Trophoblast cell (in vitro differentiated cells and primary cell): ENCODE data around the gene KCNJ10.

Source experiments
- DNase-seq, 2 donors: peaks; one replicate each; pipeline ENCODE4 v3.0.0-alpha.2; 2016
- H2AFZ ChIP-seq: 2 replicates; pipeline ENCODE4 v1.6.1; 2013; ENCODE audit warnings: low read length, moderate library complexity, mild to moderate bottlenecking; ENCODE audit not compliant: insufficient read depth, poor library complexity
- H2AK5ac ChIP-seq: 2 replicates; pipeline ENCODE4 v1.6.1; 2013; ENCODE audit warnings: mild to moderate bottlenecking, low read length
- H2BK120ac ChIP-seq: 2 replicates; pipeline ENCODE4 v1.6.1; 2013; ENCODE audit warnings: low read length, mild to moderate bottlenecking, moderate library complexity; ENCODE audit not compliant: insufficient read depth, poor library complexity
- H2BK12ac ChIP-seq: 2 replicates; pipeline ENCODE4 v1.6.1; 2013; ENCODE audit warnings: mild to moderate bottlenecking, low read length, moderate library complexity
- H2BK5ac ChIP-seq: 2 replicates; pipeline ENCODE4 v1.6.1; 2013; ENCODE audit warnings: low read length, low read depth, moderate library complexity, mild to moderate bottlenecking; ENCODE audit not compliant: poor library complexity
- H3K14ac ChIP-seq: 2 replicates; pipeline ENCODE4 v1.6.1; 2013; ENCODE audit warnings: mild to moderate bottlenecking, low read length
- H3K18ac ChIP-seq: 2 replicates; pipeline ENCODE4 v1.6.1; 2013; ENCODE audit warnings: mild to moderate bottlenecking, low read length
- H3K23ac ChIP-seq: 2 replicates; pipeline ENCODE4 v1.6.1; 2013; ENCODE audit warnings: low read length
- H3K27ac ChIP-seq: 2 replicates; pipeline ENCODE4 v1.5.1; 2013; ENCODE audit warnings: low read depth, mild to moderate bottlenecking, inconsistent platforms, low read length, moderate library complexity
- H3K27me3 ChIP-seq: 2 replicates; pipeline ENCODE4 v1.6.1; 2013; ENCODE audit warnings: inconsistent platforms, mild to moderate bottlenecking, low read length, moderate library complexity; ENCODE audit not compliant: insufficient read depth
- H3K36me3 ChIP-seq, 2 experiments: 1 replicate in 1 of 2; 2 replicates in 1 of 2; pipeline ENCODE4 v1.6.1; 2013; ENCODE audit warnings: low read length in 2 of 2, mild to moderate bottlenecking in 2 of 2, moderate library complexity in 1 of 2; ENCODE audit not compliant: insufficient read depth in 2 of 2, control insufficient read depth in 1 of 2
- H3K4ac ChIP-seq: 2 replicates; pipeline ENCODE4 v1.6.1; 2013; ENCODE audit warnings: low read depth, mild to moderate bottlenecking, low read length, moderate library complexity
- H3K4me1 ChIP-seq, 2 experiments: 1 replicate in 1 of 2; 2 replicates in 1 of 2; pipeline ENCODE4 v1.6.1; 2013; ENCODE audit warnings: low read length in 2 of 2, mild to moderate bottlenecking in 2 of 2, moderate library complexity in 1 of 2; ENCODE audit not compliant: insufficient read depth in 2 of 2, control insufficient read depth in 1 of 2
- H3K4me2 ChIP-seq: 2 replicates; pipeline ENCODE4 v1.6.1; 2013; ENCODE audit warnings: inconsistent platforms, mild to moderate bottlenecking, low read length, moderate library complexity
- H3K4me3 ChIP-seq: 2 replicates; pipeline ENCODE4 v1.5.1; 2013; ENCODE audit warnings: mild to moderate bottlenecking, low read depth, low read length, inconsistent platforms
- H3K79me1 ChIP-seq: one replicate; pipeline ENCODE4 v1.6.1; 2013; ENCODE audit warnings: low read length
- H3K79me2 ChIP-seq: 2 replicates; pipeline ENCODE4 v1.6.1; 2013; ENCODE audit warnings: low read length, mild to moderate bottlenecking; ENCODE audit not compliant: control insufficient read depth, insufficient read depth, poor library complexity
- H3K9ac ChIP-seq: 2 replicates; pipeline ENCODE4 v1.6.1; 2013; ENCODE audit warnings: mild to moderate bottlenecking, low read length
- H3K9me3 ChIP-seq: 2 replicates; pipeline ENCODE4 v1.6.1; 2013; ENCODE audit warnings: low read depth, mild to moderate bottlenecking, control low read depth, inconsistent platforms, low read length; ENCODE audit not compliant: insufficient read depth
- H4K12ac ChIP-seq: 2 replicates; pipeline ENCODE4 v1.6.1; 2013; ENCODE audit warnings: low read depth, mild to moderate bottlenecking, low read length, moderate library complexity
- H4K8ac ChIP-seq: 2 replicates; pipeline ENCODE4 v1.6.1; 2013; ENCODE audit warnings: low read depth, mild to moderate bottlenecking, low read length, moderate library complexity
- H4K91ac ChIP-seq: one replicate; pipeline ENCODE4 v1.6.1; 2013; ENCODE audit warnings: low read depth, mild to moderate bottlenecking, low read length, moderate library complexity
- WGBS: extraction: QIAGEN DNeasy Blood & Tissue Kit; methylation state at CpG from one replicate; pipeline ENCODE4 v1.1.7; 2013; ENCODE audit warnings: missing lambda C conversion rate; ENCODE audit not compliant: insufficient read length, insufficient coverage; ENCODE audit errors: extremely low coverage; 5-methylcytosine and 5-hydroxymethylcytosine counted together

The KCNJ10 gene

DNA sequence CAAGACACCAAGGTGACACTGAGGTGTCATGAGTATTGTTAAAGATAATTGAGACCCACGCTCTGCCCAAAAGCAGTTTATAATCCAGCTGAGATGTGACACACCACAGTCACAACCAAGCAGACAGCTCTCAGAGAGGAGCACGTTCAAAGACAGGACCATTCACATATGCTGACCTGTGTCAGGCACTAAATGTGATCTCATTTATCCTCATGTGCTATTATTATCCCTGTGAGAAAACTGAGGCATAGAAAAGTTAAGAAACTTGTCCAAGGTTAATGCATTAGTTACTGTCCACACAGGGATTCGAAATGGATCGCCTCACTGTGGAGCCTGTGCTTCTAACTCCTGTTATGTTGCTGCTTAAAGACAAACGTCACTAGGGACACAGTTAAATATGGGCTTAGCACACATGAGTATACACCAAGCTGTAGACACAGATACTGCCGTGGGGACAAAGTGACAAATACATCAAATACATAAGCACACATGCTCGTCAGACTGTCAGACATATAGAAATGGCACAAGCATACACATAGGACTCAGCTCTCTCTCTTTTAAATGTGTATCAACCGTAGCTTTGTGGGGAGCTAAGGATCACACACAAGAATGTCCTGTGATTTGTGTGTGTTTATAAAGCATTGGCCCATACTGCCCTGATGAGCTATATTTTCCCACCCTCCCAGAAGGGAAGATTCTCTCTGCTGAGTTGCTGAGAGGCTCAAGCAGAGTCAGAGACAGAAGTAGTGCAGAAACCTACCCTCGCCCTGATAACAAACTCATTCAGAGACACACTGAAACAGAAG is 32.0 kb upstream of the KCNJ10 start:
- H3K79me1 ChIP-seq = peaks cover 2% of the 10 kb centered on the region
- no peak overlapping the region for H2AK5ac ChIP-seq
- H3K36me3 ChIP-seq = no peaks in the 10 kb centered on the region
- H4K8ac ChIP-seq = no peak overlapping the region
- no peak overlapping the region for H2AFZ ChIP-seq
- no CpG with 5 or more reads among the region's 9 CpGs for WGBS
- DNase-seq = no peak
- no peaks in the 10 kb centered on the region for H3K27me3 ChIP-seq
- no peak overlapping the region for H3K4ac ChIP-seq
- H3K4me2 ChIP-seq = no peak overlapping the region
- no peak overlapping the region for H3K4me3 ChIP-seq
- no peak overlapping the region for H2BK12ac ChIP-seq
- H3K23ac ChIP-seq = no peak overlapping the region
- no peak overlapping the region for H3K18ac ChIP-seq
- H4K91ac ChIP-seq = no peak overlapping the region
- H3K4me1 ChIP-seq = peaks cover 13% of the 10 kb centered on the region in 2 experiments
- no peak overlapping the region for H3K27ac ChIP-seq
- H2BK5ac ChIP-seq = no peak overlapping the region
- no peak overlapping the region for H3K9ac ChIP-seq
- no peak overlapping the region for H4K12ac ChIP-seq
- H3K14ac ChIP-seq = no peak overlapping the region
- no peak overlapping the region for H2BK120ac ChIP-seq
- H3K9me3 ChIP-seq = no peaks in the 10 kb centered on the region
- no peaks in the 10 kb centered on the region for H3K79me2 ChIP-seq

DNA sequence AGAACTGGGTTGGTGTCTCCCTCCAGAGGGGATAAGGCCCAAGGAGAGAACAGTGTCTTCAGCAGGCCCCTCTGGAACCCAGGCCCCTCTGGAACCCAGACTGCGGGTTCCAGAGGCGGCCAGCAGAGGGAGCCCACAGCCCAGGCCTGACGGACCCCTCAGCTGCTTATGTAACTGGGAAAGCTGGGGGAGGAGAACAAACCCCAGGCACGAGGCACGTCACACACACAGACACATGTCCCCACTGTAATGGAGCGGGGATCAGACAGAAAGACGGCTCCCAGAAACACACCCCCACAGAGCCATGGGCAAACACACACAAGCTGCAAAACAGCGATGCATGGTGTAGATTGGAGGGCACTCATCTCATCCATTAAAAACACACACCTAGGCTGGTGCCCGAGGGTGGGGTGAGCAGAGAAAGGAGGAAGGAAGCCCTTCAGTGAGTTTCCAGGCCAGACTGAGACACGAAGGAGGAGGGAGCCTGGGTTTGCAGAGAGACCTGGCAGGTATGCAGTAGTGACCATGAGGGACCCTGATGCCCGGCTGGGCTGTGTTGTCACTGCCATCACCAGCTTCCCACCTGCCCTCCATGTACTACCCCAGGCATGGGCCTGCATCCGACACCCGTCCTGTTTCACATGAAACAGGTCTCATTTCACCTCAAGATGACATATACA is 31.2 kb upstream of the KCNJ10 start:
- H3K14ac ChIP-seq = no peak overlapping the region
- no peak overlapping the region for H3K23ac ChIP-seq
- no peak overlapping the region for H2AK5ac ChIP-seq
- H2AFZ ChIP-seq = no peak overlapping the region
- H2BK120ac ChIP-seq = no peak overlapping the region
- H3K4me1 ChIP-seq = peaks cover 18 to 20% of the 10 kb centered on the region in 2 experiments
- H3K18ac ChIP-seq = no peak overlapping the region
- peak overlapping the region; percentile 14 for H3K4me3 ChIP-seq
- H4K12ac ChIP-seq = no peak overlapping the region
- H3K79me2 ChIP-seq = no peaks in the 10 kb centered on the region
- no peak overlapping the region for H4K91ac ChIP-seq
- H3K4me2 ChIP-seq = peak overlapping the region; percentile 43
- no peak overlapping the region for H3K4ac ChIP-seq
- no peak overlapping the region for H4K8ac ChIP-seq
- DNase-seq = peak; percentile 33 to 73
- peaks cover 2% of the 10 kb centered on the region for H3K79me1 ChIP-seq
- no peaks in the 10 kb centered on the region for H3K9me3 ChIP-seq
- no peak overlapping the region for H2BK12ac ChIP-seq
- no peak overlapping the region for H3K9ac ChIP-seq
- H3K27ac ChIP-seq = no peak overlapping the region
- H3K36me3 ChIP-seq = no peaks in the 10 kb centered on the region
- no peaks in the 10 kb centered on the region for H3K27me3 ChIP-seq
- no peak overlapping the region for H2BK5ac ChIP-seq
- no CpG with 5 or more reads among the region's 13 CpGs for WGBS

DNA sequence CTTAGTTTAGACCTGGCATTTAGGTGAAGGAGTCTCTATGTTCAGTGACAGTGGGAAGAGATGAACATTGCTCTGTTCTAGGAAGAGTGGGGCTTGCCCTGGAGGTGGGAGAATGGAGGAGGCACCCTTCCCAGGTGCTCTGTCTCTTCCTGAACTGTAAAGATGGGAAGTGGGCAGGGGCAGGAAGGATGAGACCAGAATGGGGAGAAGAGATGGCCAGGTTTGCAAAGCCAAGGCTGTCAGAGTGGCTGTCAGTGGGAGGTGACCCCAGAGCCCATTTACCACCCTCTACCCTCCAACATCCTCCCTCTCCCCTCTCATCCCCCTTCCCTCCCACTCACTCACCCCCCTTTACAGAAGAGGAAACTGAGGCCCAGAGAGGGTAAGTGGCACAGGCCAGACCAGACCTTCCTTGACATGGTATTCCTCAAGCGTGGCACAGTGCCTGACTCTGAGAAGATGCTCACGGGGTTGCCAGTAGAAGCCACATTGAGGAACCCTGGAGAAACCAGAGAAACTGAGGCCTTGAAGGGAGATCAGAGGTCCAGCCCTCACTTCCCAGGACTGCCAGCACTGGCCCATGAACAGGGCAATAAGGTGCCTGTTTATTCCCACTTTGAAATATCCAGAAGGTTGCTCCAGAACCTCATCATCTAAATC is 29.9 kb upstream of the KCNJ10 start:
- Histone ChIP-seq H3K27ac (no peak overlapping the region), H2BK5ac (no peak overlapping the region), H2BK120ac (no peak overlapping the region), H4K8ac (no peak overlapping the region), H4K12ac (no peak overlapping the region), H3K4me1 (peaks cover 18 to 20% of the 10 kb centered on the region in 2 experiments), H3K9me3 (peaks cover 2% of the 10 kb centered on the region), H3K4ac (no peak overlapping the region), H3K23ac (no peak overlapping the region), H2AFZ (no peak overlapping the region), H3K9ac (no peak overlapping the region), H3K36me3 (no peaks in the 10 kb centered on the region), H3K4me2 (no peak overlapping the region), H4K91ac (no peak overlapping the region), H3K18ac (no peak overlapping the region), H3K4me3 (no peak overlapping the region), H2AK5ac (no peak overlapping the region), H3K79me2 (no peaks in the 10 kb centered on the region), H2BK12ac (no peak overlapping the region), H3K27me3 (no peaks in the 10 kb centered on the region), H3K79me1 (peaks cover 2% of the 10 kb centered on the region), H3K14ac (no peak overlapping the region)
- WGBS = no CpG with 5 or more reads among the region's 2 CpGs
- no peak for DNase-seq

DNA sequence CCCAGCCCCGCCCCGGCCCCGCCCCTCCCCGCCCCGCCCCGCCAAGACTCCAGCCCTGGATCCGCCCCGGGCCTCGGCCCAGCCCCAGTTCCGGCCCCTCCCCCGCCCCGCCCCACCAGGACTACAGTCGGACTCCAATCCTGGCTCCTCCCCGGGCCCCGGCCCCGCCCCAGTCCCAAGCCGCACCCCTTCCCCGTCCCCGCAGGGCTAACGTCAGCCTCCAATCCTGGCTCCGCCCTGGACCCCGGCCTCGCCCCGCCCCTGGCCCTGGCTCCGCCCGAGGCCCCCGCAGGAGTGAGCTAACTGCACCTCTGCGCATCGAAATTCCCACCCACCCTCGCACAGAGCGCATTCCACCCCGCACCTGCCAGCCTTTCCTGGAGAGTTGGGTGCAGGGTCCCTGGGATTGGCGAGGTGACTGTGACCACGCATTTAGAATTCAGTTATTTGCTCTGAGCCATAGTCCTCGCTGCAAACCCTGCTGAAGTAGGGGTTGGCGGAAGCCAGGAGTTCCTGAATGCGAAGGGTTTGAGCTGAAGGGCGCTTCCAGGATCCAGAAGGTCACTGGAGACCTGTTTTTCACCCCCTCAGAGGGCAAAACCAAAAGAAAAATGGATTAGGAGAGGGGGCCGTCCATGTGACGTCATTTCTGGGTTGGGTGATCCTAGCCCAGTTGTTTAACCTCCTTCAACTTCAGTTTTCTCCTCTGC is 29.0 kb upstream of the KCNJ10 start:
- Histone ChIP-seq H3K4me2 (peak overlapping the region; percentile 94), H3K9me3 (peaks cover 2% of the 10 kb centered on the region), H3K27ac (no peak overlapping the region), H4K91ac (no peak overlapping the region), H3K23ac (no peak overlapping the region), H4K12ac (no peak overlapping the region), H3K18ac (no peak overlapping the region), H3K36me3 (no peaks in the 10 kb centered on the region), H2BK120ac (no peak overlapping the region), H2AK5ac (no peak overlapping the region), H3K27me3 (no peaks in the 10 kb centered on the region), H3K9ac (no peak overlapping the region), H3K4ac (no peak overlapping the region), H3K4me3 (peak overlapping the region; percentile 63), H3K4me1 (peaks cover 18 to 20% of the 10 kb centered on the region in 2 experiments), H2AFZ (peak overlapping the region; percentile 71), H2BK5ac (no peak overlapping the region), H3K14ac (no peak overlapping the region), H3K79me2 (no peaks in the 10 kb centered on the region), H3K79me1 (peaks cover 2% of the 10 kb centered on the region), H4K8ac (no peak overlapping the region), H2BK12ac (no peak overlapping the region)
- no CpG with 5 or more reads among the region's 40 CpGs for WGBS
- peak; percentile 92 to 95 for DNase-seq
